GM13977 (cell line): Measurements from ENCODE around the gene RSAD1.

Experiments
- DNase-seq: peaks from one replicate; pipeline ENCODE4 v3.0.0; 2012; ENCODE audit warnings: low spot score
- in situ Hi-C: fragments of 300-500 bp; cut with MboI; formaldehyde crosslinking; loops from one replicate; pipeline ENCODE4 v1.12.0; 2022; ENCODE audit warnings: low sequenced_read_pairs, low pct_unique_long_range_greater_than_20kb, mixed read lengths, inconsistent platforms; ENCODE audit not compliant: unreplicated experiment
- TF ChIP-seq, protein P1 (sequence below): IDR thresholded peaks from 2 replicates; pipeline ENCODE4 v1.5.1; 2012; ENCODE audit warnings: mild to moderate bottlenecking, control low read depth; ENCODE audit not compliant: insufficient read depth; ENCODE audit errors: extremely low read depth, missing control alignments

Gene RSAD1

DNA sequence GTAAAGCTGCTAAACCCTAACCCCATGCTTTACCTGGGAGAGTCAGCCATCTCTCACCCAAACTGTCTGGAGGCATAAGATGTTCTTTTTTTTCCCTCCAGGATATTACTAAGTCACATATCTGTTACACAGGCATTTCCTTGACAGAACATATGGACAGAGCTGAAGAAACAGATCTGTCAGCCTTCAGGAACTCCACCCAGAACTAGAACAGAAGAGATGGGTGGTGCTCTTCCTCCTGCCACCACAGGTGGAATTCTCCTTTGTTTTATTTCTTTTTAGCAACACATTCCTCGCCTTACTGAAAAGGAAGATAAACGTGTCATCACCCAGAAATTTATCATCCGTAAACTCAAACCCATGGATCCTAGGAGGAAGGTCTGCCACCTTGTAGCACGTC, 38.4 kb downstream of the RSAD1 start:
- DNase-seq = no peak
- TF ChIP-seq, protein P1, sequence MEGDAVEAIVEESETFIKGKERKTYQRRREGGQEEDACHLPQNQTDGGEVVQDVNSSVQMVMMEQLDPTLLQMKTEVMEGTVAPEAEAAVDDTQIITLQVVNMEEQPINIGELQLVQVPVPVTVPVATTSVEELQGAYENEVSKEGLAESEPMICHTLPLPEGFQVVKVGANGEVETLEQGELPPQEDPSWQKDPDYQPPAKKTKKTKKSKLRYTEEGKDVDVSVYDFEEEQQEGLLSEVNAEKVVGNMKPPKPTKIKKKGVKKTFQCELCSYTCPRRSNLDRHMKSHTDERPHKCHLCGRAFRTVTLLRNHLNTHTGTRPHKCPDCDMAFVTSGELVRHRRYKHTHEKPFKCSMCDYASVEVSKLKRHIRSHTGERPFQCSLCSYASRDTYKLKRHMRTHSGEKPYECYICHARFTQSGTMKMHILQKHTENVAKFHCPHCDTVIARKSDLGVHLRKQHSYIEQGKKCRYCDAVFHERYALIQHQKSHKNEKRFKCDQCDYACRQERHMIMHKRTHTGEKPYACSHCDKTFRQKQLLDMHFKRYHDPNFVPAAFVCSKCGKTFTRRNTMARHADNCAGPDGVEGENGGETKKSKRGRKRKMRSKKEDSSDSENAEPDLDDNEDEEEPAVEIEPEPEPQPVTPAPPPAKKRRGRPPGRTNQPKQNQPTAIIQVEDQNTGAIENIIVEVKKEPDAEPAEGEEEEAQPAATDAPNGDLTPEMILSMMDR = no peak
- in situ Hi-C loops = no loop called here

DNA sequence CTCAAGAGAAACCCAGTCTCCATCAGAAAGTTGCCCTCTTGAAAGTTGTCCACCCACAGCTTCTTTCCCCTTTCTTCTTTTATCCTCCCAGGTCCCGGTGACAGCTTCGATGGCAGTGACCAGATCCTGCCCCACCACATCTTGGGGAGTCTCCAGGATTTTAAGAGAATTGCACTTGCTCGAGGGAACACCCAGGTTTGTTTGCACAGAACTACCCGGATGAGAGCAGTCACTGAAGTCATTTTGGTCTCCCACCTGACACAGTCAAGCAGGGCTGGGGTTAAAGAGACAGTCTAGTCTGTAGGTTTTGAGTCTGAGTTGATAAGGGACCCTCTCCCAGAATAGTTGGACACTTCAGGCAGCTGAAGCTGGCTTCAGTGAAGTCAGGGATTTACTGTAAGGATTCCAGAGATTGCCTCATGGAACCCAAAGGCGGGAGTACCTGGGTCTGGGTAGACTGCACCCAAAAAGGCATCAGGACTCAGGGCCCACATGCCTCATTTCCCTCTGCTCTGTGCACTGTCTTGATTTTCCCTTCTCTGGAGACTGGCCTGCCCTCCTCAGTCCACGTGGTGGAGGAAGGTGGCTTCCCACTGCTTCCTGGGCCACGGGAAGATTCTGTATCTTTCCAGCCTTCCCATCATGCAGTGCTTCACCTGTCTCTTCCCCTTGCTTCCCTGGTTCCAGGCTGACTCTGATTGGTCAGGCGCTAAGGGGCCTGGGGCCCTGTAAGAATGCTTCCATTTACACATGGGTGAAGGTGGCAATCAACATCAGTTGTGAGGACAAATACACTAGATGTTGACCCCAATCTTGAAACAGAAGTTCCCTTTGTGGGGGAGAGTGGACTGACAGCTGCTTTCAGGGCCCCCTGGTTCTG, 39.1 kb downstream of the RSAD1 start:
- no peak for DNase-seq
- TF ChIP-seq, protein P1 = no peak
- in situ Hi-C loops = no loop called here

DNA sequence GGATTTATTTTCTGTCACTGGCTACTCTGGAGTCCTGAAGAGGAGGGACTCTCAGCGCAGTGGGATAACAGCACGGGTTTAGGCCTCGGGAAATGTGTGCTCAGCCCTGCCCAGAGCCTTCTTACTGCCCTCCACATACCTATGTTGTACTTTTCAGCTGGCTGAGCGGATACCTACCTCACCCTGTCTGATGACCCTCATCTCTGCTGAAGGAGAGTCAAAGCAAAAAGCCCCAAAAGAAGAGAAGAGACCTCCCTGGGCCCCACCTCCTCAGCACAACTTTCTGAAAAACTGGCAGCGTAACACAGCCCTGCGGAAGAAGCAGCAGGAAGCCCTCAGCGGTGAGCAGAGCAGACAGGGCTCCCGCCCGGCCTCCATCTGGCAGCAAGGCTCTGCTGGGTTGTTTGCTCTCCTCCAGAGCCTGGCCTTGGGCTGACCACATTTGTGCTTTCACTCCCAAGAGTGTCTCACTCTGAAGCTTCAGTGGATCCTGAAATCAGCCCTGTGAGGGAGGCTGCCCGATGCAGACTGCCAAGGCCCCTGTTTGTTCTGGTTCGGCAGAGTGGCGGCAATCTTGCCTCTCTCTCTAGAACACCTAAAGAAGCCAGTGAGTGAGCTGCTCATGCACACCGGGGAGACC, 39.8 kb downstream of the RSAD1 start:
- TF ChIP-seq, protein P1 = no peak
- in situ Hi-C loops = no loop called here
- no peak for DNase-seq

DNA sequence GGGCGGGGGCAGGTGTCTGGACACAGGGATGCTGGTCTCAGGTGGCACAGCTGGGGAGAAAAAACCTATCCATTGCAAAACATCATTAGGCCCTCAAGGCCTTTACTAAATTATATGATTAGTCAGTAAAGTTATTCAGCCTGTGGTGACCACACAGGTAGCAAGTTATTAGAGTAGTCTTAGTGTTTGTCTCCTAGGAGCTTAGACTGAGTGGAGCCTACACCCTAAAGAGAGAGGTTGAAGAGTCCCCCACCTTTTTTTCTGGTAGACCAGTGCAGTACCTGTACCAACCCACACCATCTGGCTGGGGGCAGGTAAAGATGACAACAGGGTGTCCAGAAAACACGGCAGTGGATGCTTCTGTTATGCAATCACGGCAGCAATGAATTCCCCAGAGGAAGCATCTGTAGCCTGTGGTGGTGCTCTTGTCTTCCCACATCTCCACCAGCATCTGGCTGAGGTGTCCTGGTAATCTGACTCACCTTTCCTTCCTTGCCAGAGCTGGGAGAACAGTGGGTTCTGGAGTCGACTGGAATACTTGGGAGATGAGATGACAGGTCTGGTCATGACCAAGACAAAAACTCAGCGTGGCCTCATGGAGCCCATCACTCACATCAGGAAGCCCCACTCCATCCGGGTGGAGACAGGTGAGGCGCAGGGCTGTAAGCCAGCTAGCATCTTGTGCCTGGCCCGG, 40.6 kb downstream of the RSAD1 start:
- no peak for DNase-seq
- TF ChIP-seq, protein P1 = no peak
- in situ Hi-C loops = no loop called here

DNA sequence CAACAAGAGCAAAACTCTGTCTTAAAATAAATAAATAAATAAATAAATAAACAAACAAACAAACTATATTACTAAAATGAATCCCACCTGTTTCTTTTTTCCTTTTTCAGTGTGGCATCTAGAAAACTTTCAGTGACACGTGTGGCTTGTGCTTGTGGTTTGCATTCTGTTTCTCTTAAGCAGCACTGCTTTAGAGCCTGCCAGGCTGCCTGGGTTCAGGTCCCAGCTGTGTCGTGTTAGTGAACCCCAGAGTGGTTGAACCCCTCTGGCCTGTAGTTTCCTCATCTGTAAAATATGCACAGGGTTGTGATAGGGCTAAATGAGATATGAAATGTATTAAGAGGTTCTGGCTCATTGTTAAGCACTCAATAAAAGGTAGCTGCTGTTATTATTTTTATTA, 41.8 kb downstream of the RSAD1 start:
- TF ChIP-seq, protein P1 = no peak
- DNase-seq = no peak
- in situ Hi-C loops = no loop called here

DNA sequence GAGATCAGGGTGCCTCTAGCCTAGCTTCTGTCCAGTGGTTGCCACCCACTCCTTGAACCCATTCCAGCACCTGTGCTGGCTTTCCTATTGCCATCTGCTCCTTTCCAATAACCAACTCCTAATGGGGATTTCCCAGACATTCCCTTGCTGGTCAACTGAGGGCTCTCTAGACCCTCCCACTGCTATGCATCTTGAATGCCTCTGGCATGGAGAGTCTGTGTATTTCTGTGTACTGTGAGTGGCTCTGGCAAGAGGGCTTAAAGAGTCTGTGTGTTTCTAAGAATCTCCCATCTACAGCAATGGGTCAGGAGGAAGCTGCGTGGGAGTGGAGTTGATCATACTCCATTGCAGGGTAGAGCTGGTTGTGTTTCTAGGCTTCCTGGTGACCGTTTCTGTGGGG, 42.9 kb downstream of the RSAD1 start:
- in situ Hi-C loops = no loop called here
- TF ChIP-seq, protein P1 = no peak
- no peak for DNase-seq
